Epithelial cell of esophagus (primary cell): ENCODE data around the gene PNPLA7.

ENCODE experiments used
- DNase-seq: peaks from one replicate; pipeline ENCODE4 v3.0.0; 2010; ENCODE audit warnings: low read depth
- H3K4me3 ChIP-seq: 2 replicates; pipeline ENCODE4 v1.5.1; 2011; ENCODE audit warnings: mild to moderate bottlenecking, low read length, control low read depth
- CTCF ChIP-seq: IDR thresholded peaks from 2 replicates; pipeline ENCODE4 v1.5.1; 2011; ENCODE audit warnings: low read depth, mild to moderate bottlenecking, low read length, control low read depth, inconsistent platforms; ENCODE audit not compliant: insufficient read depth; ENCODE audit errors: missing control alignments

PNPLA7 gene

DNA sequence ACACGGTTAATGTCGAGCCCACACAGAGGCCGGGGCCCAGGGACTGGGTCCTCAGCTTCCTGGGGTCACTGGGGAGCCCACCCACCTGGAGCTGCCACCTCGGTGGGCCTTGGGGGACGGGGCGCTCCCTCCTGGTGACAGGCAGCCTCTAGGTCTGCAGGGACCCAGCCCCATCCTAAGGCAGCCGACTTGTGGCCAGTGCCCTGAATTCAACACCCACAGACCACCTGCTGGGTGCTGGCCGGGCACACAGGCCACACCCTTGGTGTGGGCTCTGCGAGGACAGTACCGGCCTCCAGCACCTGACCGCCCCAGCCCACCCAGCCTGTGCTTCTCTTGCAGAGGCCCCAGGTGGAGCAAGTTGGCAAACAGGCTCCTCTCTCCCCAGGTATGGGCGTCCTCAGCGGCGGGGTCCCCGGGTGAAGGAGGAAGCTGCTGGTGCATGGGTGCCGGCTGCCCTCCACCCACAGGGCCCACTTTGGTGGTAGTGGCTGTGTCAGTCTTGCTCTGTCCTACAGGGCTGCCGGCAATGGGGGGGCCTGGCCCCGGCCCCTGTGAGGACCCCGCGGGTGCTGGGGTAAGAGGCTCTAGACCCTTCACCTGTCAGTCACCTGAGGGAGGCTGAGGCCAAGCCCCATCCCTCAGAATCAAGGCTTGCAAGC is 117.4 kb downstream of the PNPLA7 start:
- H3K4me3 ChIP-seq, result no peak overlapping the region
- no peak for DNase-seq
- TF ChIP-seq CTCF, result no peak

GRCh38 chr9:137431416-137431931 is 118.7 kb downstream of the PNPLA7 start:
- TF ChIP-seq CTCF, result no peak
- no peak for DNase-seq
- H3K4me3 ChIP-seq, result no peak overlapping the region

- no peak for TF ChIP-seq CTCF
- no peak overlapping the region for H3K4me3 ChIP-seq
- DNase-seq, result no peak
These were observed 119.3 kb downstream of the PNPLA7 start for GRCh38 chr9:137430723-137431415.

GRCh38 chr9:137429974-137430722 is 120.1 kb downstream of the PNPLA7 start:
- DNase-seq, result no peak
- no peak overlapping the region for H3K4me3 ChIP-seq
- no peak for TF ChIP-seq CTCF

DNA sequence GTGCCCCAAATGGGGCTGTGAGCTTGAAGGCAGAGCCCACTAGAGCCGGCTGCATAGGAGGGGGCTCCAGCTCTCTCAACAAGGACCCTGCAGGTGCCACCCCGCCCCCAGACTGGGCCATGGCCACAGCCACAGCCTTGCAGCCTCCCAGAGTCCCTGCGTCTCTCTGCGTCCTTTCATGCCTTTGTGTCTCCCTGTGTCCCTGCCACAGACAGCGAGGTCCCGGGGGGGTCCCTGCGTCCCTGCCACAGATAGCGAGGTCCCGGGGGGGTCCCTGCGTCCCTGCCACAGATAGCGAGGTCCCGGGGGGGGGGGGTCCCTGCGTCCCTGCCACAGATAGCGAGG is 120.7 kb downstream of the PNPLA7 start:
- H3K4me3 ChIP-seq, result no peak overlapping the region
- no peak for DNase-seq
- TF ChIP-seq CTCF, result no peak

GRCh38 chr9:137428841-137429545 is 121.2 kb downstream of the PNPLA7 start:
- DNase-seq, result no peak
- no peak for TF ChIP-seq CTCF
- no peak overlapping the region for H3K4me3 ChIP-seq
